HuH-7 (cell line): ENCODE measurements around the gene AURKAIP1.

ENCODE experiments used
- DNase-seq: peaks from one replicate; pipeline ENCODE4 v3.0.0; 2011; ENCODE audit warnings: low spot score

AURKAIP1 gene

DNA sequence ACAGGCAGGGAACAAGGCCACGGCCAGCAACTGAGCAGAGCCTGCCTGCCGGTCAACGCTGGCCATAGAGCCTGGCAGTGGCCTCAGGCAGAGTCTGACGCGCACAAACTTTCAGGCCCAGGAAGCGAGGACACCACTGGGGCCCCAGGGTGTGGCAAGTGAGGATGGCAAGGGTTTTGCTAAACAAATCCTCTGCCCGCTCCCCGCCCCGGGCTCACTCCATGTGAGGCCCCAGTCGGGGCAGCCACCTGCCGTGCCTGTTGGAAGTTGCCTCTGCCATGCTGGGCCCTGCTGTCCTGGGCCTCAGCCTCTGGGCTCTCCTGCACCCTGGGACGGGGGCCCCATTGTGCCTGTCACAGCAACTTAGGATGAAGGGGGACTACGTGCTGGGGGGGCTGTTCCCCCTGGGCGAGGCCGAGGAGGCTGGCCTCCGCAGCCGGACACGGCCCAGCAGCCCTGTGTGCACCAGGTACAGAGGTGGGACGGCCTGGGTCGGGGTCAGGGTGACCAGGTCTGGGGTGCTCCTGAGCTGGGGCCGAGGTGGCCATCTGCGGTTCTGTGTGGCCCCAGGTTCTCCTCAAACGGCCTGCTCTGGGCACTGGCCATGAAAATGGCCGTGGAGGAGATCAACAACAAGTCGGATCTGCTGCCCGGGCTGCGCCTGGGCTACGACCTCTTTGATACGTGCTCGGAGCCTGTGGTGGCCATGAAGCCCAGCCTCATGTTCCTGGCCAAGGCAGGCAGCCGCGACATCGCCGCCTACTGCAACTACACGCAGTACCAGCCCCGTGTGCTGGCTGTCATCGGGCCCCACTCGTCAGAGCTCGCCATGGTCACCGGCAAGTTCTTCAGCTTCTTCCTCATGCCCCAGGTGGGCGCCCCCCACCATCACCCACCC lies 43.7 kb downstream of the AURKAIP1 start, which contains the start of gene TAS1R3:
Gene TAS1R3 (plus strand): TSS at position 213 of the 898 bp plus-strand sequence. CDS start 66 bp downstream, at position 279.
- no peak for DNase-seq

DNA sequence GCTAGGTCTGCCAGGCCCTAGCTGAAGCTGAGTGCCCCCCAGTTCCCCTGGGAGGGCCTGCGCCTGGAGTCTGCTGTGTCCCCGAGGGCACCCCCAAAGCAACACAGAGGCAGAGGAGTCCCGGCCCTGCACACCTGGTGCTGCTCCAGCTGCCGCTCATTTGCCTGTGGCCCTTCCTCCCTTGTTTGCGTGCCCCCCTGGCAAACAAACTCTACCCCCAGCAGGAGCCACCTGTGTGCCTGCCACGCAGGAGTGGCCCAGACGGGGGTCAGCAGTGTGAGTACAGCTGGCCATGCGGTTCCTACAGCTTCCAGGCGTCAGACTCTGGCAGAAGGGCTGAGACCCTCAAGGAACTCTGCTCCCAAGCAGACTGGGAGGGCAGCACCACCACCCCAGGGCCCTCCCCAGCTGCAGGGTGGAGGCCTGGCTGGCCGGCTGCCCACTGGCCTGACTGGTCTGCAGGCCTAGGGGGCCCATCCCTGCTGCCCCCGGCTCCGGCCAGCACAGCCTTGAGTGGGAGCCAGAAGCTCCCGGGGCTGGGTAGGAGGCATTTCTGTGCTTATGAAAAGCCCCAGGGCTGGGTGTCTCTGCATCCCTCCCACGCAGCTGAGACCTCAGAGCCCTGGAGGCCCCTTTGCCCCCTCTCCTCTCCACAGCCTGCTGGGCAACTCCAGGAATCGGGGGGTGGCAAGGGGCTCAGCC lies 44.5 kb downstream of the AURKAIP1 start:
- no peak for DNase-seq

DNA sequence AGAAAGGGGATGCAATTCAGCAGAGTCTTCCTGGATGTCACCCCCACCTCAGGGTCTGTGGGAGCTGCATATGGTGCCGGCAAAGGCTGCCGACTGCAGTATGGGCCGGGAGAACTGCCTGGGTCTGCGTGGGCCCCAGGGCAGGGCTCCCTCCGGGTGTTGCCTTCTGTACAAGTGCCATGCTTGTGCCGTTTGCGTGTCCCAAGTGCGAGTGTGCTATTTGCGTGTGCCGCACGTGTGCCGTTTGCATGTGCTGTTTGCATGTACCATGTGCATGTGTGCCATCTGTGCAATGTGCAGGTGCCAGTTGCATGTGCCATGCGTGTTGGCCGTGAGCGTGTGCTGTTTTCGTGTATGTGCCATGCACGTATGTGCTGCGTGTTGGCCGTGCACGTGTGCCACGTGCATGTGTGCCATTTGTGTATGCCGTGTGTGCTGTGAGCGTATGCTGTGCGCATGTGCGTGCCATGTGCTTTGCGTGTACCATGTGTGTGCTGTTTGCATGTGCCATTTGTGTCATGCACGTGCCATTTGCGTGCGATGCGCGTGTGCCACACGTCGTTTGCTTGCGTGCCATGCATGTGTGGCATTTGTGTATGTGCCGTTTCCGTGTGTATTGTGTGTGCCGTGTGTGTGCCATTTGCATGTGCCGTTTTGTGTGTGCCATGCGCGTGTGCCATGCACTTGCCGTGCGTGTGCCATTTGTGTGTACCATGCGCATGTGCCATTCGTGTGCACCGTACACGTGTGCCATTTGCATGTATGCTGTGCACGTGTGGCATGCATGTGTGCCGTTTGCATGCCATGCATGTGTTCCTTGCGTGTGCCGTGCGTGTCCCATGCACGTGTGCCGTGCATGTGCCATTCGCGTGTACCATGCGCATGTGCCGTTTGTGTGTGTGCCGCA lies 45.5 kb downstream of the AURKAIP1 start:
- no peak for DNase-seq

DNA sequence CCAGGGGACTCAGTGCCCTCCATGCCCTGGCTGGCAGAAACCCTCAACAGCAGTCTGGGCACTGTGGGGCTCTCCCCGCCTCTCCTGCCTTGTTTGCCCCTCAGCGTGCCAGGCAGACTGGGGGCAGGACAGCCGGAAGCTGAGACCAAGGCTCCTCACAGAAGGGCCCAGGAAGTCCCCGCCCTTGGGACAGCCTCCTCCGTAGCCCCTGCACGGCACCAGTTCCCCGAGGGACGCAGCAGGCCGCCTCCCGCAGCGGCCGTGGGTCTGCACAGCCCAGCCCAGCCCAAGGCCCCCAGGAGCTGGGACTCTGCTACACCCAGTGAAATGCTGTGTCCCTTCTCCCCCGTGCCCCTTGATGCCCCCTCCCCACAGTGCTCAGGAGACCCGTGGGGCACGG lies 46.8 kb downstream of the AURKAIP1 start:
- DNase-seq: no peak

DNA sequence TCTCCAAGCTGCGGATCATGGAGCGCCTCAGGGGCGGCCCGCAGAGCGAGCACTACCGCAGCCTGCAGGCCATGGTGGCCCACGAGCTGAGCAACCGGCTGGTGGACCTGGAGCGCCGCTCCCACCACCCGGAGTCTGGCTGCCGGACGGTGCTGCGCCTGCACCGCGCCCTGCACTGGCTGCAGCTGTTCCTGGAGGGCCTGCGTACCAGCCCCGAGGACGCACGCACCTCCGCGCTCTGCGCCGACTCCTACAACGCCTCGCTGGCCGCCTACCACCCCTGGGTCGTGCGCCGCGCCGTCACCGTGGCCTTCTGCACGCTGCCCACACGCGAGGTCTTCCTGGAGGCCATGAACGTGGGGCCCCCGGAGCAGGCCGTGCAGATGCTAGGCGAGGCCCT lies 47.7 kb downstream of the AURKAIP1 start:
- DNase-seq: no peak

DNA sequence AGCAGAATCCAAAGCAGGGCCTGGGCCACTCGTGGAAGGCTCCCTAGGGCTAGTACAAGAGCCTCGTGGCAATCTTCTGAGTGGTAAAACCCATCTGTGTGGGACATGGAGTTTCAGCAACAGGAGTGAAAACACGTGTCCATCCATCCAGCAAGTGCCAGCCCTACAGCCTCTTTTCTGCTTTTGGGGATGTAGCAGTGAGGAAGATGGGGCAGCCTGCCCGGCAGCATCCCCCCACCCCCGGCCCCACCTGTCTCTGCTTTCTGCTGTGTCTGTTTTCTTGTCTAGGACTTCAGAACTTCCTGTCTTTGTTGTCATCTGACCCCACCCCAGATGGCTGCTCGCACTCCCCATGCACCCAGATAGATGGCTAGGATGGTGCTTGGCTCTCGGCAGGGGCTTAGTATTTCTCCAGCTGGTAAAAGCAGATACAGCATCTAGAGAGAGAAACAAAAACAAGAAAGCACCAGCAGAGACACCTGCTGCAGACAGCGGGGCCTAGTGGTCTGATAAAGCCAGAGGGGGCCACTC lies 48.9 kb downstream of the AURKAIP1 start:
- no peak for DNase-seq

DNA sequence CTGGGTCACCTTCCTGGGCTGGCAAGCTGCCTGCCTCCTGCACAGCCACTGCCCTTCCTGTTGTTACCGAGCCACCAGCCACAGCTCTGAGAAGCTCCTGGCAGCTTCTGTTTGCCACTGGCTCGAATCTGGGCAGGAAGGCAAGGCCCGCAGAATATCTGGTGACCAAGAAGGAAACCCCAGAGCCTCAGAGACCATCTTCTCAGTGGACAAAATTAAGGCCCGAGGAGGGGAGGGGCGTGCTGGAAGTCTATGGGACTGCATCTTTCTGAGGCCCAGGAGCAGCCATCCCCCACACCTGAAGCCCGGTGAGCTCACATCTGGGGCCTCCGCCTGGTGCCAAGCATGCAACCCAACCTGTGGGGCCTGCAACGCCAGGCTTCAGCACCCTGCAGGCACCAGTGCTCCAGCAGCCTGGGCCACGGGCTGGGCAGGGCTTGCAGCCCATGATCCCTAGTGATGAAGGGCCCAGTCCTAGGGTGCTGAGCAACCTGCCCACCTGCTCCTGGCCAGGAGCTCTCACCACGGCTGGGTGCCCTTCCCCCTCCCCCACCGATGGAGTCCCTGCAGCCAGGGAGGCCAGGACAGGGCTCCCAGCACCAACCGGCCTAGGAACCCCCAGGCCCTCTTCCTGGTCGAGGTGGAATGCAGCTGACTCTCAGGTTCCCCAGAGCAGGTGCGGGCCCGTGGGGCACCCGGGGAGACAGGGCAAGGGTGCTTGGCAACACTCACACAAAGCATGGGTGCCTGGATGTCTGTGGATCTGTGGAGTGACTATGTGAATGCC lies 49.5 kb downstream of the AURKAIP1 start:
- DNase-seq: no peak

DNA sequence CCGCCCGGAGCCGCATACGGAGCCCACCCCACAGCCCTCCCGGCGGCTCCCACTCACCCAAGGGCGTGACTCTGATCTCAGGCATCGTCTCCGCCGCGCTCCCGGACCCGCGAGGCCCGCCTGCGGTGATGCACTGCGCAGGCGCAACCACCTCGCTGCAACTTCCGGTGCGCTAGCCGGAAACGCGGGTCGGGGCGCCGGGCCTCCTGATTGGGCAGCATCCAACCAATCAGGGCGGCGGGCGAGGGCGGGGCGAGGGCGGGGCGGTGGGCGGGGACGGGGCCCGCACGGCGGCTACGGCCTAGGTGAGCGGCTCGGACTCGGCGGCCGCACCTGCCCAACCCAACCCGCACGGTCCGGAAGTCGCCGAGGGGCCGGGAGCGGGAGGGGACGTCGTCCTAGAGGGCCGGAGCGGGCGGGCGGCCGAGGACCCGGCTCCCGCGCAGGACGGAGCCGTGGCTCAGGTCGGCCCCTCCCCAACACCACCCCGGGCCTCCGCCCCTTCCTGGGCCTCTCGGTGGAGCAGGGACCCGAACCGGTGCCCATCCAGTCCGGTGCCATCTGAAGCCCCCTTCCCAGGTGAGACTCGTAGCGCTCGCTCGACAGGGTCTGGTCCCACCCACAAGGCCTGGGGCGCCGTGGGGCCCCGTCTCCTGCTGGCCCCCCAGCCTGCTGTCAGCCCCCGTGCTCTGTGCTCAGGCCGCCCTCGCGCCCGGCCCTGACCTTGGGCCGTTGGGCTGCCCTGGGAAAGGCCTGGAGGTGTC lies 50.3 kb downstream of the AURKAIP1 start, which contains the start of the genes CPTP and INTS11:
Gene CPTP (plus strand): TSS at position 279 of the 764 bp plus-strand sequence. CDS start 2,109 bp downstream, outside the sequence.
Gene INTS11 (minus strand): TSS at position 137 of the 764 bp plus-strand sequence. CDS start 52 bp downstream, at position 85.
- DNase-seq: peak; percentile 98

DNA sequence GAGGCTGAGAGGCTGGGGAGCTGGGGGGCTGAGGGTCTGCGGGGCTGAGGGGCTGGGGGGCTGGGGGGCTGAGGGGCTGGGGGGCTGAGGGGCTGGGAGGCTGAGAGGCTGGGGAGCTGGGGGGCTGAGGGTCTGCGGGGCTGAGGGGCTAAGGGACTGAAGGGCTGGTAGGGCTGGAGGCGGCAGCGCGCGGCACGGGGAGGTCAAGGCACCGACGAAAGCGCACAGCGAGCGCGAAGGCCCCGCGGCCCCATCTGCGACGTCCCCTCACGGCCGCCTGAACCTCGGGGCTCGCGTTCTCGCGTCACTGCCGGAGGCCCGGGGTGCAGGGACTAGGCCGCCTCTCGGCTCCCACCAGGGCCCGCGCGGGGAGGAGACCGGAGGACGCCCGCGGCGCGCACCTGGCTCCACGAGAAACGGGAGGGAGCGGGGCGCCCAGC lies 50.9 kb downstream of the AURKAIP1 start:
- no peak for DNase-seq
